SK-N-SH (cell line): ENCODE measurements around the gene FOXK1.

Experiments
- CHD2 ChIP-seq: fragments of 150-350 bp; IDR thresholded peaks from 2 replicates; pipeline ENCODE4 v1.6.1; 2018; ENCODE audit warnings: low read length; ENCODE audit not compliant: partially characterized antibody
- EP300 ChIP-seq, 2 experiments: IDR thresholded peaks; 2 replicates each; pipeline versions ENCODE4 v1.4.0 to v1.6.1; 2012; ENCODE audit warnings: borderline replicate concordance in 1 of 2, low read depth in 1 of 2, low read length in 1 of 2
- EZH2phosphoT487 ChIP-seq: fragments of 200-600 bp; sonication (generic); IDR thresholded peaks from 2 replicates; pipeline ENCODE4 v1.6.1; 2017; ENCODE audit warnings: low read depth, mixed run types, mild to moderate bottlenecking, antibody characterized with exemption, moderate library complexity, borderline replicate concordance
- FOXM1 ChIP-seq: IDR thresholded peaks from 2 replicates; pipeline ENCODE4 v1.4.0; 2012; ENCODE audit warnings: low read depth, mild to moderate bottlenecking
- JUND ChIP-seq: IDR thresholded peaks from 2 replicates; pipeline ENCODE4 v1.4.0; 2012
- MXI1 ChIP-seq: IDR thresholded peaks from 2 replicates; pipeline ENCODE4 v1.6.1; 2012; ENCODE audit warnings: mild to moderate bottlenecking, low read depth, low read length, improper control_type of control experiment
- NRF1 ChIP-seq: IDR thresholded peaks from 2 replicates; pipeline ENCODE4 v1.6.1; 2012; ENCODE audit warnings: low read depth, mild to moderate bottlenecking, low read length
- RXRA ChIP-seq: IDR thresholded peaks from 2 replicates; pipeline ENCODE4 v1.4.0; 2012; ENCODE audit warnings: low read depth, mild to moderate bottlenecking, borderline replicate concordance
- SMC3 ChIP-seq: IDR thresholded peaks from 2 replicates; pipeline ENCODE4 v1.6.1; 2012; ENCODE audit warnings: low read depth, low read length, improper control_type of control experiment
- YY1 ChIP-seq: IDR thresholded peaks from 2 replicates; pipeline ENCODE4 v1.4.0; 2012; ENCODE audit warnings: low read depth, mild to moderate bottlenecking
- TF ChIP-seq, protein P1 (sequence below): fragments of 200-600 bp; sonication (generic); IDR thresholded peaks from 2 replicates; pipeline ENCODE4 v1.6.1; 2017; ENCODE audit warnings: antibody characterized with exemption, mild to moderate bottlenecking, moderate library complexity
- TF ChIP-seq, protein P2 (sequence below): IDR thresholded peaks from 2 replicates; pipeline ENCODE4 v1.6.1; 2012; ENCODE audit warnings: mild to moderate bottlenecking, low read depth, low read length, moderate library complexity
- TF ChIP-seq, protein P3 (sequence below): IDR thresholded peaks from 2 replicates; pipeline ENCODE4 v1.4.0; 2012; ENCODE audit warnings: low read depth, borderline replicate concordance
- TF ChIP-seq, protein P4 (sequence below): fragments of 150-350 bp; IDR thresholded peaks from 2 replicates; pipeline ENCODE4 v1.6.1; 2017; ENCODE audit warnings: antibody characterized with exemption, low read length, low read depth, borderline replicate concordance

DNA sequence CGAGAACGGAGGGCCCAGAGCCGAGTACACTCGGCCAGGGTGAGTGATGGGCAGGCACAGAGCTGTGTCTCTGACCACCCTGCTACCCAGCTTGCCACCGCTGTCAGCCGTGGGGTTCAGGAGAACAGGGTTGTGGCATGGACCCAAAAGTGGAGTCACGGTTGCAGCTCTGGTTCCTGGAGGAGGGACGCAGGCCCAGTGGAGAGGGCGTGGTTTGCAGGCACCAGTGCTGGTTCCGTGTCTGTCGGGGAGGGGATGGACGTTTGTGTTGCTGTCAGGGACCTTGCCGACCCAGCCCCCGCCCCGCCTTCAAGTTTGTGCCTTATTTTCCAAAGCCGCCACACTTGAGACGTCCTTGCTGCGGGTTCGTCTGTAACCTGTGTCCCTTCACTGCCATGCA is 48.2 kb downstream of the FOXK1 start:
- TF ChIP-seq SMC3 (no peak), MXI1 (no peak), RXRA (no peak), NRF1 (no peak), FOXM1 (no peak), JUND (no peak), EZH2phosphoT487 (no peak), CHD2 (no peak), EP300 (IDR thresholded peaks at IDR 0.05; ENCODE audit: borderline replicate concordance in 1 of 2, low read depth in 1 of 2, low read length in 1 of 2) (no peak), YY1 (no peak)
- TF ChIP-seq, protein P1, sequence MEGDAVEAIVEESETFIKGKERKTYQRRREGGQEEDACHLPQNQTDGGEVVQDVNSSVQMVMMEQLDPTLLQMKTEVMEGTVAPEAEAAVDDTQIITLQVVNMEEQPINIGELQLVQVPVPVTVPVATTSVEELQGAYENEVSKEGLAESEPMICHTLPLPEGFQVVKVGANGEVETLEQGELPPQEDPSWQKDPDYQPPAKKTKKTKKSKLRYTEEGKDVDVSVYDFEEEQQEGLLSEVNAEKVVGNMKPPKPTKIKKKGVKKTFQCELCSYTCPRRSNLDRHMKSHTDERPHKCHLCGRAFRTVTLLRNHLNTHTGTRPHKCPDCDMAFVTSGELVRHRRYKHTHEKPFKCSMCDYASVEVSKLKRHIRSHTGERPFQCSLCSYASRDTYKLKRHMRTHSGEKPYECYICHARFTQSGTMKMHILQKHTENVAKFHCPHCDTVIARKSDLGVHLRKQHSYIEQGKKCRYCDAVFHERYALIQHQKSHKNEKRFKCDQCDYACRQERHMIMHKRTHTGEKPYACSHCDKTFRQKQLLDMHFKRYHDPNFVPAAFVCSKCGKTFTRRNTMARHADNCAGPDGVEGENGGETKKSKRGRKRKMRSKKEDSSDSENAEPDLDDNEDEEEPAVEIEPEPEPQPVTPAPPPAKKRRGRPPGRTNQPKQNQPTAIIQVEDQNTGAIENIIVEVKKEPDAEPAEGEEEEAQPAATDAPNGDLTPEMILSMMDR: no peak
- TF ChIP-seq, protein P2, sequence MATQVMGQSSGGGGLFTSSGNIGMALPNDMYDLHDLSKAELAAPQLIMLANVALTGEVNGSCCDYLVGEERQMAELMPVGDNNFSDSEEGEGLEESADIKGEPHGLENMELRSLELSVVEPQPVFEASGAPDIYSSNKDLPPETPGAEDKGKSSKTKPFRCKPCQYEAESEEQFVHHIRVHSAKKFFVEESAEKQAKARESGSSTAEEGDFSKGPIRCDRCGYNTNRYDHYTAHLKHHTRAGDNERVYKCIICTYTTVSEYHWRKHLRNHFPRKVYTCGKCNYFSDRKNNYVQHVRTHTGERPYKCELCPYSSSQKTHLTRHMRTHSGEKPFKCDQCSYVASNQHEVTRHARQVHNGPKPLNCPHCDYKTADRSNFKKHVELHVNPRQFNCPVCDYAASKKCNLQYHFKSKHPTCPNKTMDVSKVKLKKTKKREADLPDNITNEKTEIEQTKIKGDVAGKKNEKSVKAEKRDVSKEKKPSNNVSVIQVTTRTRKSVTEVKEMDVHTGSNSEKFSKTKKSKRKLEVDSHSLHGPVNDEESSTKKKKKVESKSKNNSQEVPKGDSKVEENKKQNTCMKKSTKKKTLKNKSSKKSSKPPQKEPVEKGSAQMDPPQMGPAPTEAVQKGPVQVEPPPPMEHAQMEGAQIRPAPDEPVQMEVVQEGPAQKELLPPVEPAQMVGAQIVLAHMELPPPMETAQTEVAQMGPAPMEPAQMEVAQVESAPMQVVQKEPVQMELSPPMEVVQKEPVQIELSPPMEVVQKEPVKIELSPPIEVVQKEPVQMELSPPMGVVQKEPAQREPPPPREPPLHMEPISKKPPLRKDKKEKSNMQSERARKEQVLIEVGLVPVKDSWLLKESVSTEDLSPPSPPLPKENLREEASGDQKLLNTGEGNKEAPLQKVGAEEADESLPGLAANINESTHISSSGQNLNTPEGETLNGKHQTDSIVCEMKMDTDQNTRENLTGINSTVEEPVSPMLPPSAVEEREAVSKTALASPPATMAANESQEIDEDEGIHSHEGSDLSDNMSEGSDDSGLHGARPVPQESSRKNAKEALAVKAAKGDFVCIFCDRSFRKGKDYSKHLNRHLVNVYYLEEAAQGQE: no peak
- TF ChIP-seq, protein P3, sequence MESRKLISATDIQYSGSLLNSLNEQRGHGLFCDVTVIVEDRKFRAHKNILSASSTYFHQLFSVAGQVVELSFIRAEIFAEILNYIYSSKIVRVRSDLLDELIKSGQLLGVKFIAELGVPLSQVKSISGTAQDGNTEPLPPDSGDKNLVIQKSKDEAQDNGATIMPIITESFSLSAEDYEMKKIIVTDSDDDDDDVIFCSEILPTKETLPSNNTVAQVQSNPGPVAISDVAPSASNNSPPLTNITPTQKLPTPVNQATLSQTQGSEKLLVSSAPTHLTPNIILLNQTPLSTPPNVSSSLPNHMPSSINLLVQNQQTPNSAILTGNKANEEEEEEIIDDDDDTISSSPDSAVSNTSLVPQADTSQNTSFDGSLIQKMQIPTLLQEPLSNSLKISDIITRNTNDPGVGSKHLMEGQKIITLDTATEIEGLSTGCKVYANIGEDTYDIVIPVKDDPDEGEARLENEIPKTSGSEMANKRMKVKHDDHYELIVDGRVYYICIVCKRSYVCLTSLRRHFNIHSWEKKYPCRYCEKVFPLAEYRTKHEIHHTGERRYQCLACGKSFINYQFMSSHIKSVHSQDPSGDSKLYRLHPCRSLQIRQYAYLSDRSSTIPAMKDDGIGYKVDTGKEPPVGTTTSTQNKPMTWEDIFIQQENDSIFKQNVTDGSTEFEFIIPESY: no peak
- TF ChIP-seq, protein P4, sequence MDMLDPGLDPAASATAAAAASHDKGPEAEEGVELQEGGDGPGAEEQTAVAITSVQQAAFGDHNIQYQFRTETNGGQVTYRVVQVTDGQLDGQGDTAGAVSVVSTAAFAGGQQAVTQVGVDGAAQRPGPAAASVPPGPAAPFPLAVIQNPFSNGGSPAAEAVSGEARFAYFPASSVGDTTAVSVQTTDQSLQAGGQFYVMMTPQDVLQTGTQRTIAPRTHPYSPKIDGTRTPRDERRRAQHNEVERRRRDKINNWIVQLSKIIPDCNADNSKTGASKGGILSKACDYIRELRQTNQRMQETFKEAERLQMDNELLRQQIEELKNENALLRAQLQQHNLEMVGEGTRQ: no peak
